HG03378 (cell line): ENCODE measurements around the gene H2BK1.

Experiments
- ATAC-seq: cut with Tn5 transposase; IDR thresholded peaks from one replicate; pipeline ENCODE4 v1.9.1; 2021; ENCODE audit warnings: mild to moderate bottlenecking, moderate library complexity; ENCODE audit not compliant: unreplicated experiment

H2BK1 gene

DNA sequence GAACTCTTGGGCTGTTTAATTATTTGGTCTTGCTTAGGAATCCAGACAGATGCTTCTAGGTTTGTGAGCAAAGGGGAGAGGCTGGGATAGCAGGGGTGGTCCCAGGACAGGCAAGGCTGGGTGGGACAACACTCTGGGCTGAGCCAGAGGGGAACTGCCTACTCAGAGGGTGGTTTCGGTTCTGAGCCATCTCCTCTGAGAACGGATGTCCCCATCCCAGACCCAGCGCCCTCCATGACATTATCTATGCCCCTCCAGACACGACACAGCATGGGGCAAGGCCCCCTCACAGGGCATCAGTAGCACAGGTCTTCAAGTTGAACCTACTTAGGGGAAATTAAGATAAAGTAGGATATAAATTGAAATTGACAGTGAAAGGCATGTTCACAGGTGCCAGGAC, 30.3 kb downstream of the H2BK1 start:
- no peak for ATAC-seq

DNA sequence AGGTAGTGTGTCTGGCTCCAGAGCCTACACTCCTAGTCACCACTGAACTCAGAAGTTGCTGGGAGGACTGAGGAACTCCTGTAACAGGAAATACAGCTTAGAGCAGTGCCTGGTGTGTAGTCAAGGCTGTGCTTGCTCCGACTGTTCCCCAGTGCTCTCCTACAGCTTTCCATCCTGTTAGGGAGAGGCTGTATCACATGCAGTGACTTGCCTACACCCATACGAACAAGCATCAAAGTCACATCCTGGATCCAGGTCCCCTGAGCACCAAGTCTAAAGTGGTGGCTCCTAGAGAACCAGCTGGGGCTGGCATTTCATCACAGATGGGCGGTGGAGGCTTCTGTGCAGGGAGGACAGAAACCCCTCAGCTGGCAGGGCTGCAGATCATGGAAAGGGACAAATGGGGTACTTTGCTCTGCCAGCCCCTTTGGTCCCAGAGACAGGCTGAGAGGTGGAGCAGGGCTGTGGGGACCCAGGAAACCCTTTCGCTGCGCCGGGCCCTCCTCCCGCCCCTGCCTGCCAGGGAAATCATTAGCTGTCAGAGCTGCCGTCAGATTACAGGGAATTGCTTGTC, 30.9 kb downstream of the H2BK1 start:
- ATAC-seq = no peak

DNA sequence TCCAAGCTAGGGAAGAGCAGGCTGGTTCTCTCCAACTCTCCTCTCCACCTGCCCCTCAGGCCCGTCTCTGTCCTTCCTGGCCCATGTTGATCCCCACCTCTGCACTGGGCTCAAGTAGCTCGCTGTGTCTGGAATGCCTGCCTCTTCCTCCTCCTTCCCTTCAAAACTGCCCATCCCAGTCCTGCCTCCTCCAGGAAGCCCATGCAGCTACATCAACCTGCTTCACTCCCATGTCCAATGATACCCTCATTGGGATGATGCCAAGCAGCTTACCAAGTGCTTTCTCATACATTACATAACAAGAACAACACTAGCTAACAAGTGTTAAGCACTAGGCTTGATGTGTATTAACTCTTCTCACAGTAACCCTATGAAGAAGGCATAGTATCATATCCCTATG, 31.5 kb downstream of the H2BK1 start:
- no peak for ATAC-seq

DNA sequence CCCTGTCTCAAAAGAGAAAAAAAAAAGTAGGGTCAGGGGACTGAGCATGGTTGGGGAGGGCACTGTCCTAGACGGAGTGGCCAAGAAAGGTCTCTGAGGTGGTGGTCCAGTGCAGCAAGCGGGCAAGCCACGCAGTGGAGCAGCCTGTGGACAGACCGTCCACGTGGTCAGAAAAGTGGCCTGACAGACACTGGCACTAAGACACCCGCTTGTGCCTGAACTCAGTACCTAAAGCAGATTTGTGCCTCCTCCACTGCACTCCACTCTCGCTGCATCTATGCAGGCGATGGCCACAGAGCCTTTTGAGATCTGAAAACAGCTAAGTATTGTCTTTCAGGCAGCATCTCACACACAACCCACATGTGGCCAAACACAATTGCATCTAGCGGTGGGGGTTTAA, 32.1 kb downstream of the H2BK1 start:
- no peak for ATAC-seq

DNA sequence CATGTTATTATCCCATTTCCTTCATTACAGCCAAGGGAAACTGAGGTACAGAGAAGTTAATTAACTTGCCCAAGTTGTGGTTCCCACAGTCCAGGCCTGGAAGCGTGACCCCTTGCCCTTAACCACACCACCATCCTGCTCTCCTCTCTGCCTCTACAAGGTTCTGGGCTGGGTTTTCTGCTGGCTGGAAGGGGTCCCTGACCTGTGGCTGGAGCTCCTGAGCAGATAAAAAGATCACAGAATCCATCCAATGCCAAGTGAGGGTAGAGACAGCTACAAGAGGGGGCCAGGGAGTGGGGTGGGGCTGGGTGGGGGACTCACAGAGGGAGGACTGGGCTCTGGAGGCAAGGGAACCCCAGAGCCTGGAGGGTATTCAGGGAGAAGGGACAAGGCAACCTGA, 33.0 kb downstream of the H2BK1 start:
- no peak for ATAC-seq

DNA sequence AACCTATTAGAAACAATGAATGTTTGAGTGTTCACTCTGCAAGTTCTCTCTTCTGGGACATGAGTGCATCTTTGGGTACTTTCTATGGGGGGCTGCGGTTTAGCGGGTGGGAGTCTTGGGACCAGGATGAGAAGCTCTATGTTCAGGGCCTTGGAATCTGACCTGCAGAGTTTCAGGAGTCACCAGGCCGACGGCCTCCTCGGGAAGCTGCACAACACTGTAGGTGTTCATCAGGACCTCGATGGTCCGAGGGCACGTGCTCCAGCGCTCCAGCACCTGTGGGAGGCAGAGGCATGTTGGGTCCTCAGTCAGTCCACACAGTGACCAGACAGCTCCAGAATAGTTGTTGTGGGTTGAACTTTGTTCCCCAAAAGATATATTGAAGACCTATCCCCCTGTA, 33.9 kb downstream of the H2BK1 start:
- ATAC-seq = no peak

DNA sequence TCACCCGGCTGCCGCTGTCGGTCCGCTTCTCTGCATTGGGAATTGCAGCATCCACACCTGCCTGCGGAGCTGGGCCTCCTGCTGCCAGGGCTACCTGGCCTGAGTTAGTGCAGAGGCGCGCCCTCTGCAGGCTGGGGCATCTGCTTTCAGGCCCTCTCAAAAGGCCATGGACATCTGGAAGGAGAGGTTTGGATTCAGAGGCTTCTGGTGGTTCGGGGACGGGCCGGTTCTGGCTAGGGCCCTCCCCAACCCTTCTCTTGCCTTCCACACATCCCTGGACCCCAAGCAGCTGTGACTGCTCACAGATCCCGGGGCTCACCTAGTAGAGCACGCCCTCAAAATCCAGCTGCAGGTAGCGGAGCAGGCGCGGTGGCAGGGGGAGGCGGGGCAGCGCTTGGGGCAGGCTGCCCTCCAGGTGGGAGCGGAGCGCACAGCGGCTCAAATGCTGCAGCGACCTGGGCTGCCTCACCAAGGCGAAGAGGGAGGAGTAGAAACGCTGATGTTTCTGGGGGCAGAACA, 34.4 kb downstream of the H2BK1 start:
- ATAC-seq = no peak

DNA sequence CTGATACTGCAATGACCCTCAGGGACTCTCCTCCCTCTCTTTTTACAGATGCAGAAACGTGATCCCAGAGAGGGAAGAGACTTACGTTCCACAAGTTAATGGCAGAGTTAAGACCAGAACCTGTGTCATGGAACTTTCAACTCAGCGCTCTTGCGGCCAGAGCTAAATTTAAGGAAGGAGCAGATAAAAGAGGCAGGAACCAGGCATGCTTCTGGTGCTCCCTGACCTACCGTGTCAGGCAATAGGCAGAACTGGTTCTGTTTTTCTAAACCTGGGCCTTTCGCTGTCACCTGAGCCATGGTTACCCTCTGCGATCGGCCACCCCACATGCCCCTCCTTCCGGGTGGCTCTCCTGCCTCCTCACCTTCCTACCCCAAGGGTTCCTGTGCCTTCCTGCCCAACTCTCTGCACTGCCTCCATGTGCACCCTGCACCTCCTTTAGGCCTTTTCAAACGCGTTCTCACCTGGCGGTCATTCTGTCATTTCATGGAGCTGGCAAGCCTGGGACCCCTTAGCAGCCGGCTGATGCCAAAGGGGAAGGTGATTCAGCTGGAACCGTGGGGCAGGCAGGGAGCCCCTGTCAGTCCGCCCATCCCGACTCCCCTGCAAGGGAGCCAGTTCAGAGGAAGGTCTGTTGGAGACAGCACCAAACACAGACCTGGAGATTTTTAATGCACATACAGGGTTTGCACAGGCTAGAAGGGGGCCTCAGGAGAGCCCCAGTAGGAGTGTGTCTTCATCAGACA, 35.1 kb downstream of the H2BK1 start:
- ATAC-seq = no peak

DNA sequence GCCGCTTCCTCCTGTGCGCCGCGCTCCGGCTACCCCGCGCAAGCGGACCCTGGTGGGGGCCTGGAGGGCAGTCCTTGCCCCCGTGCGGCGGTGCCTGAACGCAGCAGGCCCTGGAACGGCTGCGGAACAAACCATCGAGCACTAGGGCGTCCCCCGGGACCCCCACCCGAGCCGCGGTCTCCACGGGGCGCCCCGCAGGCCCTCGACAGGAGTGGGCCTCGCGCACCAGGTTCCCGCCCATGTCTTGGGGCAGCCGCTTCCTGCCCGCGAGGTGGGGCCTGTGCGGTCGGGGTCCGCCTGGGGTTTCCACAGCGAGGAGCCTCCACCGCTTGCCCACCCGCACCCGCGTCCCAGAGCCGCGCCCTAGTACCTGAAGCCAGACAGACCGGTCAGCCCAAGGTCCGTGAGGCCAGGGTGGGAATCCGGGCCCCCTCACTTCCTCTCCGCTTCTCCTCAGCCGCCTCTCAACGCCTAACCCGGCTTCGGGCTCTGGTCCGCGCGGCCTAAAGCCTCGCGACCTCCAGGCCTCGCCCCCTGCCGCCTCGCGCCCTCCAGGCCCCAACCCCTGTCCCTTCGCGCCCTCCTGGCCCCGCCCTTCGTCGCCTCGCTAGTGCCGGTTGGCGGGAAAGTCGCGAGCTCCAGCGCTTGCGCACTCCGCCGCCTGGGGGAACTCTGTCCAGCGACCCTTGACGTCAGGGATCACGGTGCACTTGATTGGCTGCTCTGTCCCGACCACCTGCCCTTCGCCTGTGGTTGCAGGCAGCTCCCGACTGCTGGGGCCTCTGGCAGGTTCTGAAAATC, 35.8 kb downstream of the H2BK1 start:
- ATAC-seq = no peak

DNA sequence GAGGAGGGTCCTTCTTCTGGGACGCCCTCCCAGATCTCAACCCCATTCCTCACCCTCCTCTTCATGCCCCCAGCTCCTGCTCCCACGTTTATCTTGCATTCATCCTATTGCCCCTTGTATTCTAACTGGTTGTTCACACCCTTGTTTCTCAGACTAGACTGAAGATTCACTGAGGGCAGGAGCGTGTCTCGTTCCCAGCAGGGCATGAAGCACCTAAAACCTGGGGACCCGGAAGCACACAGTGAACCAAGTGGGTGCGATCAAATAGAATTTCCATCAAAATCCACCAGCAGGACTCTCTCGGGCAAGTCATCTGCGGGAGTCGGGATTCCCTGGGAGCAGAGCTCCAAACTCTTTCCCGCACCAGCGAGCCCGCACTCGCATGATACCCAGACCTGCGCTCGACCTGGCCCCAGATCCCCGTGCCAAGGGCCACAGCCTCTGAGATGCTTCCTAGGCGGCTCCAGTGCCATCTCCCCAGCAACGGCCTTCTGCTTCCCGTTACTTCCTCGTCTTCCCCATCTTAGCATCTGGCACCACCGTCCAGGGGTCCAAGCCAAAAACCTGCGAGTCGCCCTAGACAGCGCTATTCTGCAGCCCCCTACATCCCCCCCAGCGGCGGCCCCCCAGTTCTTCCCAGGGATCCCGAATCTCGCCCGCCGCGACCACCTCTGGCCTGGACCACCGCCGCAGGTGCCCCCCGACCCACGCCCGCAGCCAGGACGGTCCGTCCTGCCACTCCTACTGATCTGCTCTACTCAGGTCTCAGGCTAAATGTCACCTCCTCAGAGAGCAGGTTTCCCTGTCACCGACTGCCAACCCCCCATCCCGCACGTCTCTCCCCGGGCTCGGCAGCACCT, 36.7 kb downstream of the H2BK1 start:
- ATAC-seq = no peak

DNA sequence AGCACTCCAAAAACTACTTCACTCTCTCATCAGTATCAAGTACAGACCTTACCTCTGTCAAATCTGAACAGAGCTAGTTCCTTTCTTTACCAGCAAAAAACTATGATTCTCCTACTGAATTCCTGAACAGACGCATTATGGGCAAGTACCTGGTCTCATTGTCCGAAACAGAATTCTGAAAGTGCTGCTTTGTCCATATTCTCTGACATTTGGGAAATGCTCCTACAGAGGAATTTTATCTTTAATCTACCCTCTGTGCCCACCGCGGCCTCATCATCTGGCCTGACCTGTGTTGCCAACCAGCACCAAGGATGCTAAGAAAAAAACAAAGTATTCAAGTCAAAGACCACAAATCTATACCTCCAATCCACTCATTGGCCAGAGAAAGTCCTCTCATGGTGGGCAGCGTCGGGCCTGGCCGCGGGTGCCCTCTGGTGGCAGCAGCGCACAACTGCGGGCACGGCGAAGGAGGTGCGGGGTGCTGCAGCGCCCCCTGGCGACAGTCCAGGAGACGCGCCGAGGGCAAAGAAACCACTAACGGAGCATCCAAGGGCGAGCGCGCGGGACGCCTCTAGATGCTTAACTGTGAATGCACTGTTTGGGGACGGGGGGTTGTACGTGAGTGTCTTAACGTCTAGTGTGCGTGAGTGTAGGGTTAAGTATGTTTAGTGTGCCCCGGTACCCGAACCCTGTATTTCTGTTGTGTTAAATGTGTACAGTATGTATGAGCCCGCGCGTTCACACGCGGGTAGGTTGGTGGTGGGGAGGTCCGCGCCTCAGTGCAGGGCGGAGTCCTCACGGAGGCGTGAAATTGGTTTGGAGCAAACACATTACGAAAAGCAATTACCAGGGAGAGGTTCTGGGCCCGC, 37.8 kb downstream of the H2BK1 start:
- ATAC-seq = no peak

DNA sequence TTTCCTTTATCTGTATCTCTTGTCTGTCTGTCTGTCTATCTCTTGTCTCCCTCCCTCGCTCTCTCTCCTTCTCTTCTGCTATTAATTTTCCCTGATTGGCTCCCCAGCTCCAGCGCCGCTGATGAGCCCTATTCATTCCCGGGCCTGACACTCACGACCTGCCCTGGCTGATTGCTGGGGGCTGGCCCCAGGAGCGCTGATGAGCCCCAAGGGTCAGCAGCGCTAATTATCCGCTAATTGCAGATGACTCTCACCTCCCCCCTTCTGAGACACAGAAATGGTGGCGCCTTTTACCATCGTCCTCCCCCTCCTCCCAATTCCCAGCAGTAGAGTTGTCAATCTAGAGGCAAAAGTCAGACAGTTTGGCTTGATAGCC, 41.5 kb downstream of the H2BK1 start:
- ATAC-seq = no peak

DNA sequence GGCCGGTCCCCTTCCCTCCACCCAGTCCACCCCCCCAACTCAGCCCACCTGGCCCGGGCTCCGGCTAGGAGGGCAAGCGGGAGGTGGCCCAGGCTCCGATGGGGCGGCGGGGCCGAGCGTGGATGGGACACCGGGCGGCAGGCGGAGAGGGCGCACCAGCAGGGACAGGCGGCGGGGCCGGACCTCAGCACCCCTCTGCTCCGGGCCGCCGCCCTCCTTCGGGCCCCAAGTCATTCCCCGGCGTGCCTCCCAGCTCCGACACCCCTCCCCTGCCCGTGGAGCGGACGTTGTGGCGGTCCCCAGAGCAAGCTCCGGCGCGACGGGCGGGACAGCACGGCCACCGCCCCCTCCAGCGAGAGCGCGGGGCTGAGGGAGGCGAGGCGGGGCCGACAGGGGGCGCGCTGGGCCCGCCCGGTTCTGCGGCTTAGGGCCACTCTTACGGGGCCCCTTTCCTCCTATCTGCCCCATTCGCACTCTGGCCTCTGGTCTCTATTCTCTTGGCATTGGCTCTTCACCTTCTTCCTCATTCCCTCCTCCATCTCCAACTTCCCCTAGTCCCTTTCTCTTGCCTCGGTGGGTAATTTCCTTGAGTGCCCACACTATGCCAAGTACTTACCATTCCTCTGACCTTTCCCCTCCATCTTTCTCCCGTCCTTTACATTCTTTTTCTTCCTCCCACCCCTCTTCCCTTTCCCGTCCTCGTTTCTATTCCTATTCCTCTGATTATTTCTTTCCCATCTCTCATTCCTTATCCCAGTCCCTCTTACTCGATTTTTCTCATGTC, 42.1 kb downstream of the H2BK1 start:
- no peak for ATAC-seq

DNA sequence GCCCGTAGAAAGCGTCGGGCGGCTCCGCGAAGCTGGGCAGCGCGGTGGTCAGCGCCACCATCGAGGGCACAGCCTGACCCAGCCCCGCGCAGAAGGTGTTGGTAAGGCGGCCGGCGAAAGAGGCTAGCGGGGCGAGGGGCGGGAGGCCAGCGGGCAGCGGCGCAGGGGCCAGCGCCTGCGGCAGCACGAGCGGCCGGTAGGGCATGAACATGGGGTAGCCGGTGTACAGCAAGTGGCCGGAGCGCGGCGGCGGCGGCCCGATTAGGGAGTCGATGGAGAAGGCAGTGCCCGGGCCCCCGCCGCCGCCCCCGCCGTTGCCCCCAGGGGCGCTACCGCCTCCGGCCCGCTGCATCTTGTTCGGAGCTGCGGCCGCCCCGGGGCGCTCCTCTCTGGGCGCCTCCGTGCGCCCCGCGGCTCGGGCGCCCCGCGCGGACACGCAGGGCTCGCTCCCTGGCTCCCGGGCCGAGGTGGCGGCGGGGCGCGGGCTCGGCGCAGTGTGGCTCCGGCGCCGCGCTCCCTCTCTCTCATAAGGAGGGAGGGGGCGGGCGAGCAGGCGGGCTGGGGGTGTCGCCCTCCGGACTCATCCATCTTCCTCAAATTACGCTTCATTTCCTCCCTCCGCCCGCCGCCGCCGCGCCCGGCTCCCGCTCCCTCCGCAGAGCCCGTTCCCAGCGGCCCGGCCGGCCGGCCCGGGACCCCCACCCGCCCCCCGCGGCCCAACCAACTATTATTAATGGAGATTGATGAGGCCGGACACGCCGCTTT, 42.9 kb downstream of the H2BK1 start, which contains the start of gene GBX1:
Gene GBX1 (minus strand): TSS at position 498 of the 765 bp plus-strand sequence. CDS start 146 bp downstream, at position 352.
- no peak for ATAC-seq

DNA sequence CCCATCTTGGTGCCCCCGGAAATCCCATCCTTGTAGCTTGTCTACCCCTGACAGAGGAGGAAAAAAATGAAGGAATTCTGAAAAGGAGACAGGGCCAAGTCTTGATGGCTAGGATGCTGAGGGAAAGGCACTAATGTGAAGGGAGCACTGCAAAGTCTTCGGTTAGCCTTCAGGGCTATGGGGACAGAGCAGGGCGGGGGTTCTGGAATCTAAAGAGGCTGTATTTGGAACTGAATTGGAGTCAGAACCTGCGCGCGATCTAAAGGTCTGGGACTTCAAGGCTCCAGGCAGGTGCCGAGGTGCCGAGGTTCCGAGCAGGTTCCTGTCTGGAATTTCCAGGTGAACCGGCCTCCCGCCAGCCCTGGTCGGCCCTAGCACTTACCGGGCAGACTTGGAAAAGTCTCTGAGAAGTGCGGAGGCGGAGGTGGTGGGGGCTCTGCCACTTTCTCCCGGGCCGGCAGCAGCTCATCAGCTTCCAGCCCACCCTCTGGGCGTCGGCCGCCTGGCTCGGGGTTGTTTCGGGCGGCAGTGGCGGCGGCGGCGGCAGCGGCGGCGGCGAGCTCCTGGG, 43.6 kb downstream of the H2BK1 start:
- ATAC-seq = no peak

DNA sequence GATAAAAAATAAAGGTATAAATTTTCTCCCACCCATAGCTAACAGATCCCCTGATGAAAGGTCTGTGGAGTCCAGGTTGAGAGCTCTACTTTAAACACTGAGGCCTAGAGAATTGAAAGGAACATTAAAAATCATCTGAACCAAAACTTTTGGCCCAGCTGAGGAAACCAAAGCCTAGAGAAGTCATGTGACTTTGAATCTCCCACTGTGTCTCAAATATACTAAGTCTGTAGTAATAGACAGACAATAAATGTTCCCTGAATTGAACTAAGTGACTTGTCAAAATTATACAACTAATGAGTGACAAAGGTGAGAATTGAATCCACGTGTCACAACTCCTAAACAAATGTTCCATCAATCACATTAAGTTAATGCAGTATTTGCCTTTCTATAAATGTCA, 48.5 kb downstream of the H2BK1 start:
- no peak for ATAC-seq
